Effector memory CD8-positive, alpha-beta T cell (primary cell): ENCODE measurements around the gene ASCL1.

Source experiments
- ATAC-seq: fragments of 150-1000 bp; cut with Tn5 transposase; replicated peaks from 2 replicates; pipeline ENCODE4 v1.10.0; 2021; ENCODE audit warnings: mild to moderate bottlenecking, moderate library complexity
- DNase-seq, 3 experiments: peaks; one replicate each; pipeline ENCODE4 v3.0.0; 2021
- H3K27ac Mint-ChIP-seq, 2 donors: one replicate each; pipeline ENCODE4 v1.8.0; 2022; ENCODE audit warnings: mild to moderate bottlenecking in 2 of 2, mixed read lengths in 2 of 2, moderate library complexity in 2 of 2
- H3K27me3 Mint-ChIP-seq, 2 donors: one replicate each; pipeline ENCODE4 v1.8.0; 2022; ENCODE audit warnings: mixed read lengths in 2 of 2
- H3K36me3 Mint-ChIP-seq: one replicate; pipeline ENCODE4 v1.8.0; 2022; ENCODE audit warnings: mild to moderate bottlenecking, moderate library complexity, mixed read lengths; ENCODE audit not compliant: insufficient read depth
- H3K4me1 Mint-ChIP-seq, 2 donors: one replicate each; pipeline ENCODE4 v1.8.0; 2022; ENCODE audit warnings: low read depth in 2 of 2, mixed read lengths in 2 of 2
- H3K4me3 Mint-ChIP-seq, 2 donors: one replicate each; pipeline ENCODE4 v1.8.0; 2022; ENCODE audit warnings: mild to moderate bottlenecking in 2 of 2, mixed read lengths in 2 of 2, moderate library complexity in 2 of 2
- H3K9me3 Mint-ChIP-seq, 2 donors: one replicate each; pipeline ENCODE4 v1.8.0; 2022; ENCODE audit warnings: mixed read lengths in 2 of 2

Gene ASCL1

GRCh38 chr12:102958073-102958829 is 777 bp downstream of the ASCL1 start:
- peaks cover 0 to 17% of the 10 kb centered on the region in 2 donors for H3K4me1 Mint-ChIP-seq

DNA sequence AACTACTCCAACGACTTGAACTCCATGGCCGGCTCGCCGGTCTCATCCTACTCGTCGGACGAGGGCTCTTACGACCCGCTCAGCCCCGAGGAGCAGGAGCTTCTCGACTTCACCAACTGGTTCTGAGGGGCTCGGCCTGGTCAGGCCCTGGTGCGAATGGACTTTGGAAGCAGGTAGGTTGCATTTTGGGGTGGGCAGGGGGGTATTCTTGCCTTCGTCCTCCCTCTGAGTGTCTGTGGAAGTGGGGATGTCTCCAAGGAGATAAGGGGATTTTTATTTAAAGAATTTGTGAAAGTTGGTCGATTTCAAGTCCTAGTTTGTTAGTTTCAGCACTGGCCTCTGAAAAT is 1.3 kb downstream of the ASCL1 start:
- Mint-ChIP-seq H3K27ac (no peak overlapping the region), H3K4me3 (peak overlapping the region; percentile 4 to 36), H3K36me3 (peaks cover 4% of the 10 kb centered on the region), H3K27me3 (peaks cover 86 to 100% of the 10 kb centered on the region in 2 donors), H3K4me1 (peaks cover 0 to 17% of the 10 kb centered on the region in 2 donors), H3K9me3 (peaks cover 0 to under 1% of the 10 kb centered on the region in 2 donors)
- ATAC-seq: no peak
- no peak for DNase-seq

More at GRCh38 chr12:102958073-102958829, 777 bp downstream of the ASCL1 start:
- H3K27me3 Mint-ChIP-seq: peaks cover 80 to 100% of the 10 kb centered on the region in 2 donors
- peak overlapping the region; percentile 69 to 74 for H3K4me3 Mint-ChIP-seq
- ATAC-seq (no peak), DNase-seq (no peak)
- no peaks in the 10 kb centered on the region for H3K9me3 Mint-ChIP-seq
- no peak overlapping the region for H3K27ac Mint-ChIP-seq
- peaks cover 4% of the 10 kb centered on the region for H3K36me3 Mint-ChIP-seq

DNA sequence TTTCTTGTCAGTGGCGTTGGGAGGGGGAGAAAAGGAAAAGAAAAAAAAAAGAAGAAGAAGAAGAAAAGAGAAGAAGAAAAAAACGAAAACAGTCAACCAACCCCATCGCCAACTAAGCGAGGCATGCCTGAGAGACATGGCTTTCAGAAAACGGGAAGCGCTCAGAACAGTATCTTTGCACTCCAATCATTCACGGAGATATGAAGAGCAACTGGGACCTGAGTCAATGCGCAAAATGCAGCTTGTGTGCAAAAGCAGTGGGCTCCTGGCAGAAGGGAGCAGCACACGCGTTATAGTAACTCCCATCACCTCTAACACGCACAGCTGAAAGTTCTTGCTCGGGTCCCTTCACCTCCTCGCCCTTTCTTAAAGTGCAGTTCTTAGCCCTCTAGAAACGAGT is 1.9 kb downstream of the ASCL1 start:
- peak overlapping the region in 1 of 2 donors; percentile 36 for H3K4me3 Mint-ChIP-seq
- ATAC-seq: no peak
- peaks cover 0 to 17% of the 10 kb centered on the region in 2 donors for H3K4me1 Mint-ChIP-seq

DNA sequence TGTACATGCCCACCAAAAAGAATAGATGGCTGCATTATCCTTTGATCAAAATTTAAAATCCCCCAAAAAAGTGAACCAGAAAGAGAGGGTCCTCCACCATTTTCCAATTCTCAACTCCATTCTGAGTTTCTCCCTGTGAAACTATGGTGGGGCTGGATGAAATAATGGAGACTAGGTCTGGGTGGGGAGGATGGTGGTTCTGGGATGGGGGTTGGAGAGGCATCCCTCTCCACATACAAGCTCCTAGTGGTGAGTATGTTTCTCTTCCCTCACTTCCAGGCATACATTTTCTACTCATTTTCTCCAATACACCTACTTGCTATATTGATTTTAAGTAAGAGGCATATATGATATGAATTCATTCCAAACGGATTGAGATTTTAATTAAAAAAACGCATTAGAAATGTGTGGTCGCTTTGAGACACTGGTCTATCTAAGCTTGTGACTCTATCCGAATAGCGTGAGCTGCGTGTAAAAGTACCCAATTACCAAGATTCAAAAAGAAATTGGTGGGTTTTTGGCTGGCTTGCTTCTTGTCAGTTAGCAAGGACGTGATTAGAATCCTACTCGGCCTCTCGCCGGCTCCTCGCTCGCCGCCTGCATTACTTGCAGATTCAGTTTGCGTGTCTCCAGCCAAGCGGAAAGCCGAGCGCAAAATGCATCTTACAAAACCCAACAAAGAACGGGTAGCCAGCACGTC is 3.4 kb downstream of the ASCL1 start:
- DNase-seq (no peak), ATAC-seq (no peak)
- Mint-ChIP-seq H3K4me1 (peaks cover 4 to 26% of the 10 kb centered on the region in 2 donors), H3K4me3 (no peak overlapping the region), H3K27ac (peak overlapping the region in 1 of 2 donors; percentile 2), H3K27me3 (peaks cover 92 to 100% of the 10 kb centered on the region in 2 donors), H3K36me3 (peaks cover 4% of the 10 kb centered on the region), H3K9me3 (peaks cover 0 to 3% of the 10 kb centered on the region in 2 donors)

More for the DNA sequence above, 1.9 kb downstream of the ASCL1 start:
- Mint-ChIP-seq H3K27ac (no peak overlapping the region), H3K27me3 (peaks cover 92 to 100% of the 10 kb centered on the region in 2 donors), H3K36me3 (peaks cover 4% of the 10 kb centered on the region), H3K9me3 (peaks cover 0 to 3% of the 10 kb centered on the region in 2 donors)
- DNase-seq: no peak

- DNase-seq (no peak), ATAC-seq (no peak)
- H3K4me3 Mint-ChIP-seq: no peak overlapping the region
- H3K27me3 Mint-ChIP-seq: peaks cover 91 to 100% of the 10 kb centered on the region in 2 donors
- peaks cover 4 to 27% of the 10 kb centered on the region in 2 donors for H3K4me1 Mint-ChIP-seq
- peaks cover 4% of the 10 kb centered on the region for H3K36me3 Mint-ChIP-seq
- H3K9me3 Mint-ChIP-seq: peaks cover 0 to 3% of the 10 kb centered on the region in 2 donors
- H3K27ac Mint-ChIP-seq: no peak overlapping the region
Observed at GRCh38 chr12:102961466-102961855, 4.0 kb downstream of the ASCL1 start.

DNA sequence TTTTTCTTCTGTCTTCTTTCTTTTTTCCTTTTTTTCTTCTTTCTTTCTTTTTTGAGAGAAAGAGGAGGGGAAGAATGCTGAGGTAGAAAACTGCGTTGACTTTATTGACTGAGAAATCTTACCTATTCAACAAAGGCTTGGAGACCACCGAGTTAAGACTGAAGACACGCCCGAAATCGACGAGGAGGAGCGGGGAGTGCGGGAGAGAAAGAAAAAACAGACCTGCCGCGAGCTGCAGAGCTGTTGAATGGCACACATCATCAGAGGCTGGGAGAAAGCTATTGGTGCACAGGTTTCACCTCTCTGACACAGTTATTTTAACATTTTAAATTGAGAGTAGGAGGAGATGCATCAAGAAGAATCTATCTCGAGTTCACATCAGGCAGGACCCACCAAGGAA is 5.1 kb downstream of the ASCL1 start:
- H3K27ac Mint-ChIP-seq: no peak overlapping the region
- DNase-seq (no peak), ATAC-seq (no peak)
- H3K4me3 Mint-ChIP-seq: no peak overlapping the region
- peaks cover 91 to 99% of the 10 kb centered on the region in 2 donors for H3K27me3 Mint-ChIP-seq
- H3K4me1 Mint-ChIP-seq: peaks cover 4 to 20% of the 10 kb centered on the region in 2 donors
- H3K9me3 Mint-ChIP-seq: peaks cover 0 to 3% of the 10 kb centered on the region in 2 donors
- H3K36me3 Mint-ChIP-seq: peaks cover 4% of the 10 kb centered on the region

GRCh38 chr12:102962986-102963385 is 5.5 kb downstream of the ASCL1 start:
- Mint-ChIP-seq H3K4me1 (peaks cover 4 to 20% of the 10 kb centered on the region in 2 donors), H3K36me3 (peaks cover 4% of the 10 kb centered on the region), H3K27me3 (peaks cover 90 to 96% of the 10 kb centered on the region in 2 donors), H3K4me3 (no peak overlapping the region), H3K27ac (no peak overlapping the region), H3K9me3 (peaks cover 0 to 3% of the 10 kb centered on the region in 2 donors)
- ATAC-seq (no peak), DNase-seq (no peak)

DNA sequence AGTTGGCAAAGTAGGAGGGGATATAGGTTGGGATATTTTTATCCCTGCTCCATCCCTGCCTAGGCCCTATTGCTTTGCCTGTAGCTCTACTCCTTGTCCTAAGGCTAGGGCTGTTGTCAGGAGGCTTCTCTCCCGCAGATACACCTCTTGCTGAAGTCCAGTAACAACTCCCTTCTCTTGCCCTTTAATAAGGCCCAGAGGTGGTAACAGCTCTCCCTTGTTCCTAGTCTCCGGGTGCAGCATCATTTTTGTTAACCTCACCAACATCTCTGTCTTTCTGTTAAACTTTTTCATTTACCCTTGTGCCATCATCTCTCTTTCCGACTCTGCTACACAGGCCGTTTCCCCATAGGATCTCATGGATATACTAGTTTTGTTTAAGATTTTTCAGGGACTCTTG is 6.3 kb downstream of the ASCL1 start:
- H3K4me1 Mint-ChIP-seq: peaks cover 4 to 20% of the 10 kb centered on the region in 2 donors
- H3K27ac Mint-ChIP-seq: no peak overlapping the region
- H3K36me3 Mint-ChIP-seq: peaks cover 4% of the 10 kb centered on the region
- ATAC-seq (no peak), DNase-seq (no peak)
- H3K9me3 Mint-ChIP-seq: peaks cover 0 to 3% of the 10 kb centered on the region in 2 donors
- peaks cover 94 to 96% of the 10 kb centered on the region in 2 donors for H3K27me3 Mint-ChIP-seq
- no peak overlapping the region for H3K4me3 Mint-ChIP-seq

GRCh38 chr12:102964872-102965271 is 7.4 kb downstream of the ASCL1 start:
- H3K27ac Mint-ChIP-seq: no peak overlapping the region
- peaks cover 0 to 3% of the 10 kb centered on the region in 2 donors for H3K9me3 Mint-ChIP-seq
- H3K4me1 Mint-ChIP-seq: peaks cover 4 to 14% of the 10 kb centered on the region in 2 donors
- DNase-seq (no peak), ATAC-seq (peak; percentile 27)
- H3K27me3 Mint-ChIP-seq: peaks cover 87 to 90% of the 10 kb centered on the region in 2 donors
- H3K4me3 Mint-ChIP-seq: peak overlapping the region; percentile 51 to 76
- H3K36me3 Mint-ChIP-seq: peaks cover 4% of the 10 kb centered on the region

DNA sequence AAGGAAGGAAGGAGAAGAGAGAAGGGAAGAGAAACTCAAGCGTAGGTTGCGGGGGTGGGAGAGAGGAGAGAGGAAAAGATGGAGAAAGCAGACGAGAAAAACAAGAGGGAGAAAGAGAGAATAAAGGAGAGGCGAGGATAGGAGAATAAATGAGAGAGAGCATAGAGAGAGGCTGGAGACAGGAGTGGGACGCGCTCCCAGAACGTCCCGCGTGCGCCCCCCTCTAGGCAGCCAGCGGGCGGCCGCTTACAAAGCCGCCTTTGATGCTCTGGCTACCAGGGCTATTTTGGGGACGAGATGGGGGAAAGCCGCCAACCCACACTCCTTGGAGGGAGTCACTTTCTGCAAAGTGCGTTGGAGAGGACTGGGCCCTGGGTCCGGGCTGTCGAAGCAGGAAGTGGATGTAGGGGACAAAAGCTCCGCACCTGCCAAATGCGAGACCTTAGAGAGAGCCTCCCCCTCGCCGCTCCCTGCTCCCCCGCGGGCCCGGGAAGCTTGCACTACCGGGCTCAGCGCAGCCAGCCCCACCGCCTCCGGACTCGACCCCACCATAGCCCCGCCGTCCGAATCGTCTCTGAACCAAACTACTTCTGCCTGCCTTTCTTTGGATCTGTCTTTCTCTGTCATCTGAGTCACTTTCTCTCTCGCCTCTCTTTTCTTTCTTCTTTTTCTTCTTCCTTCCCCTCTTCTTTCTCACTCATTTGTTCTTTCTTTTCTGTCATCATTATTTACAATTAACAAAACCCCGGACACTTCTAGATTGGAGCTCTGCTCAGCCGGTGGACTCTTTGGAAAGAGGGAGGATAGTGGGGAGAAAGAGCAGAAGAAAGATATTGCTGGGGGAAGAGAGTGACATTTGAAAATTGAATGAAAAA is 8.0 kb downstream of the ASCL1 start:
- H3K27ac Mint-ChIP-seq: no peak overlapping the region
- ATAC-seq: no peak
- H3K27me3 Mint-ChIP-seq: peaks cover 86 to 87% of the 10 kb centered on the region in 2 donors
- peak overlapping the region; percentile 51 to 76 for H3K4me3 Mint-ChIP-seq
- H3K4me1 Mint-ChIP-seq: peaks cover 4 to 14% of the 10 kb centered on the region in 2 donors
- H3K36me3 Mint-ChIP-seq: peaks cover 4% of the 10 kb centered on the region
- H3K9me3 Mint-ChIP-seq: peaks cover 0 to 3% of the 10 kb centered on the region in 2 donors
- DNase-seq: no peak

DNA sequence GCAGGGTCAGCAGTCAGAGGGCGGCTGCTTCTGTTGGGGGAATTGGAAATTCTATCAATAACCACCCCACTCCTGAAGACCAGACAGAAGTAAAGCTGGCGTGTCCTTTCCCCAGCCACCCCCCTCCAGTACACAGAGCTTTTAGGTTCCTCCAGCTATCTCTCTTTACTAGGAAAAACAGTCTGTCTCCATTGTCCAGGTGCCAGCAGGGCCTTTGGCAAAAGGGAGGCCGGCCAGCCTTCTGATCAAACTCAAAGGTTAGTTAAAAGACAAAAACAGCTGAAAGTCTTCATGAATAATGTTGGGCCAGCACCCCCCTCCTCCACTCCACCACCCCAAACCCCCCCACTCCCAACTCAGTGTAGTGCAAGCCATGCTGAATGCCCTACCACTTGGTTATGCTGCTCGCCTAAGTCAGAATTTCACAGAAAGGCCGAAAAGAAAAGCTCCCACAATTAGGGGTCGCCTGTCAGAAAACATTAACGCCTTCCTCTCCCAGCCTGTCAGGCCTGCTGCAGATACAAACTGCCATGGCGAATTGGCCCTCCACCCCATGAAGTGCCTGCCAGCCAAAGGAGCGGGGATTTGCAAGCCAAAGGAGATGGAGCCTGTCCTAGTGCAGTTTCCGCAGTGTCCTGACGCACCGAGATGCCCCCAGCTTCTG is 8.9 kb downstream of the ASCL1 start:
- peaks cover 86 to 87% of the 10 kb centered on the region in 2 donors for H3K27me3 Mint-ChIP-seq
- no peak overlapping the region for H3K4me3 Mint-ChIP-seq
- ATAC-seq: no peak
- peaks cover 4 to 14% of the 10 kb centered on the region in 2 donors for H3K4me1 Mint-ChIP-seq
- peaks cover 0 to 3% of the 10 kb centered on the region in 2 donors for H3K9me3 Mint-ChIP-seq
- DNase-seq: no peak
- peaks cover 4% of the 10 kb centered on the region for H3K36me3 Mint-ChIP-seq
- no peak overlapping the region for H3K27ac Mint-ChIP-seq

DNA sequence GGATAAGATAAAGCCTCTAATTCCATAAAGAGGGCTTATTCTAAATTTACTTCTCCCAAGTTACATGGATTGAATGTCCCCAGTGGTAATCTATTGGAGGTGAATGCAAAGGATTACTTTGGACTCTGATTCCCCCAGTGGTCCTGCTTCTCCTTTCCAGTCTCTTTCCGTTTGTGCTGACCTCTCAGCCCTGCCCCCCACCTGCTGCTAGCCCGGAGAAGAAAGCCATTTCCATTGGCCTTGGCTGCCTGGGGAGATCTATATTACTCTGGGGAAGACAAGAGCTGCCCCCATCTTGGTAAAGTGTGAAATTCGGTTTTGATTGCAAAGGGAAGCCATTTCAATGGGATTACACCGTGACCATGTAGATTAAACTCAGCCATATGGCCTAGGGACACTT is 13.3 kb downstream of the ASCL1 start:
- DNase-seq (no peak), ATAC-seq (no peak)
- peaks cover 61% of the 10 kb centered on the region in 2 donors for H3K27me3 Mint-ChIP-seq
- no peaks in the 10 kb centered on the region for H3K36me3 Mint-ChIP-seq
- H3K9me3 Mint-ChIP-seq: no peaks in the 10 kb centered on the region
- H3K4me3 Mint-ChIP-seq: no peak overlapping the region
- peaks cover 0 to 2% of the 10 kb centered on the region in 2 donors for H3K4me1 Mint-ChIP-seq
- H3K27ac Mint-ChIP-seq: no peak overlapping the region
